CD14-positive monocyte (primary cell): ENCODE data around the gene GPR17. TPM values are rescaled to one million over a fixed set of nuclear protein-coding genes. Genes with fewer than 3 reads are reported as not detected.
A peak's percentile ranks its signal among the peaks of the same experiment; 100 is the strongest.

Experiments used
- DNase-seq, 3 donors: peaks; one replicate each; pipeline ENCODE4 v3.0.0-alpha.2; 2011 to 2022
- H2AFZ ChIP-seq: 2 replicates; pipeline ENCODE4 v1.6.0; 2012; ENCODE audit warnings: mild to moderate bottlenecking, low read depth, low read length, inconsistent platforms; ENCODE audit not compliant: insufficient read depth, poor library complexity, severe bottlenecking
- H3K27ac ChIP-seq, 2 donors: 1 replicate in 1 of 2; 2 replicates in 1 of 2; pipeline ENCODE4 v1.5.1; 2012 to 2013; ENCODE audit warnings: low read length in 2 of 2, control low read depth in 1 of 2, inconsistent platforms in 1 of 2, low read depth in 1 of 2, mild to moderate bottlenecking in 1 of 2
- H3K27me3 ChIP-seq, 2 donors: one replicate each; pipeline versions ENCODE4 v1.6.0 to v1.6.1; 2011 to 2013; ENCODE audit warnings: low read length in 2 of 2; ENCODE audit not compliant: control insufficient read depth in 2 of 2, insufficient read depth in 2 of 2
- H3K36me3 ChIP-seq, 2 donors: replicated peaks in 1 of 2; 1 replicate in 1 of 2; 2 replicates in 1 of 2; pipeline versions ENCODE4 v1.5.1 to v1.6.1; 2012 to 2013; ENCODE audit warnings: low read length in 2 of 2, control low read depth in 1 of 2, inconsistent platforms in 1 of 2, mild to moderate bottlenecking in 1 of 2; ENCODE audit not compliant: insufficient read depth in 2 of 2, control insufficient read depth in 1 of 2
- H3K4me1 ChIP-seq, 2 donors: 1 replicate in 1 of 2; 2 replicates in 1 of 2; pipeline versions ENCODE4 v1.5.1 to v1.6.1; 2012 to 2013; ENCODE audit warnings: low read length in 2 of 2, control low read depth in 1 of 2, inconsistent platforms in 1 of 2, mild to moderate bottlenecking in 1 of 2, moderate library complexity in 1 of 2; ENCODE audit not compliant: insufficient read depth in 2 of 2, control insufficient read depth in 1 of 2
- H3K4me2 ChIP-seq: replicated peaks from 2 replicates; pipeline ENCODE3; 2012; ENCODE audit warnings: low read length, moderate library complexity, mild to moderate bottlenecking; ENCODE audit not compliant: poor library complexity, severe bottlenecking; ENCODE audit errors: extremely low read depth
- H3K4me3 ChIP-seq, 3 experiments: fragments of 200-600 bp in 1 of 3; sonication (generic) in 1 of 3; replicated peaks in 1 of 3; 1 replicate in 2 of 3; 2 replicates in 1 of 3; pipeline ENCODE4 v1.5.1; 2011 to 2013; ENCODE audit warnings: low read length in 3 of 3, mild to moderate bottlenecking in 3 of 3, control low read depth in 2 of 3, low read depth in 2 of 3, inconsistent platforms in 1 of 3, moderate library complexity in 1 of 3
- H3K79me2 ChIP-seq: 2 replicates; pipeline ENCODE4 v1.6.0; 2012; ENCODE audit warnings: mild to moderate bottlenecking, control low read depth, inconsistent platforms, low read length, moderate library complexity; ENCODE audit not compliant: insufficient read depth
- H3K9ac ChIP-seq: 2 replicates; pipeline ENCODE4 v1.6.0; 2017; ENCODE audit warnings: low read length, mild to moderate bottlenecking; ENCODE audit not compliant: insufficient read depth, poor library complexity, severe bottlenecking
- H3K9me3 ChIP-seq, 2 donors: replicated peaks in 1 of 2; 1 replicate in 1 of 2; 2 replicates in 1 of 2; pipeline versions ENCODE4 v1.5.1 to v1.6.1; 2012 to 2013; ENCODE audit warnings: low read length in 2 of 2, control low read depth in 1 of 2; ENCODE audit not compliant: control insufficient read depth in 1 of 2, insufficient read depth in 1 of 2
- H4K20me1 ChIP-seq: 2 replicates; pipeline ENCODE4 v1.6.0; 2012; ENCODE audit warnings: mild to moderate bottlenecking, low read length, control low read depth, moderate library complexity; ENCODE audit not compliant: insufficient read depth
- H3K27ac Mint-ChIP-seq, 7 donors: one replicate each; pipeline ENCODE4 v1.8.0; 2020; ENCODE audit warnings: mild to moderate bottlenecking in 7 of 7, mixed read lengths in 7 of 7, moderate library complexity in 6 of 7, inconsistent platforms in 2 of 7
- H3K27me3 Mint-ChIP-seq, 3 donors: one replicate each; pipeline ENCODE4 v1.8.0; 2021 to 2022; ENCODE audit warnings: low read depth in 3 of 3, mild to moderate bottlenecking in 3 of 3, mixed read lengths in 3 of 3, moderate library complexity in 3 of 3, inconsistent platforms in 1 of 3
- H3K36me3 Mint-ChIP-seq, 2 donors: one replicate each; pipeline ENCODE4 v1.8.0; 2020; ENCODE audit warnings: mixed read lengths in 2 of 2, inconsistent platforms in 1 of 2, mild to moderate bottlenecking in 1 of 2
- H3K4me1 Mint-ChIP-seq: one replicate; pipeline ENCODE4 v1.8.0; 2020; ENCODE audit warnings: mild to moderate bottlenecking, mixed read lengths
- H3K4me3 Mint-ChIP-seq, 2 donors: one replicate each; pipeline ENCODE4 v1.8.0; 2020; ENCODE audit warnings: mild to moderate bottlenecking in 2 of 2, mixed read lengths in 2 of 2, moderate library complexity in 1 of 2
- H3K9me3 Mint-ChIP-seq, 7 donors: one replicate each; pipeline ENCODE4 v1.8.0; 2020 to 2022; ENCODE audit warnings: mixed read lengths in 7 of 7, mild to moderate bottlenecking in 6 of 7, moderate library complexity in 6 of 7, inconsistent platforms in 2 of 7
- CTCF ChIP-seq: fragments of 200-600 bp; IDR thresholded peaks from one replicate; pipeline ENCODE4 v1.8.0; 2022; ENCODE audit warnings: antibody characterized with exemption, mild to moderate bottlenecking
- WGBS: methylation state at CpG from one replicate; pipeline ENCODE4 v1.1.5; 2013; ENCODE audit warnings: missing lambda C conversion rate; ENCODE audit not compliant: insufficient coverage; 5-methylcytosine and 5-hydroxymethylcytosine counted together
- intact Hi-C, 2 donors: fragments of 100-400 bp; cut with micrococcal nuclease; formaldehyde crosslinking; loops; one replicate each; pipeline versions ENCODE4 v1.15.0 to v1.15.1; 2023
- polyA plus RNA-seq, 3 donors: library from polyadenylated mRNA; depleted of rRNA in 1 of 3; unstranded in 2 of 3; stranded (reverse) in 1 of 3; fragments of 300-500 nt in 2 of 3; fragments of >200 nt in 1 of 3; fragmentation: Illumina TruSeq in 2 of 3; gene quantifications; 1 replicate in 2 of 3; 2 replicates in 1 of 3; pipeline ENCODE4 v1.2.3, GENCODE V29; 2012 to 2021

Gene GPR17
- polyA plus RNA-seq, 3 donors = 0.07 TPM; not detected in 2

- DNase-seq = peak in 1 of 3 donors; percentile 25
- peak overlapping the region; percentile 60 for H3K4me2 ChIP-seq
- H3K27ac ChIP-seq = no peak overlapping the region
- no peaks in the 10 kb centered on the region for H3K36me3 ChIP-seq
- no peaks in the 10 kb centered on the region for H3K79me2 ChIP-seq
- H3K4me3 ChIP-seq = peak overlapping the region in 1 of 3 experiments; percentile 54
- Mint-ChIP-seq H3K4me3 (peak overlapping the region; percentile 68 to 87), H3K36me3 (peaks cover 3 to 11% of the 10 kb centered on the region in 2 donors), H3K4me1 (peaks cover 10% of the 10 kb centered on the region), H3K27ac (peak overlapping the region in 1 of 7 donors; percentile 47), H3K27me3 (peaks cover 65 to 93% (median 72%) of the 10 kb centered on the region in 3 donors), H3K9me3 (peaks cover 0 to 12% (median 8%) of the 10 kb centered on the region in 7 donors)
- H4K20me1 ChIP-seq = no peaks in the 10 kb centered on the region
- TF ChIP-seq CTCF = no peak
- H3K4me1 ChIP-seq = peaks cover 7 to 13% of the 10 kb centered on the region in 2 donors
- WGBS = 11% methylated on average over 55 of the region's 72 CpGs
- H2AFZ ChIP-seq = peak overlapping the region; percentile 63
- peaks cover 5 to 7% of the 10 kb centered on the region in 2 donors for H3K9me3 ChIP-seq
- H3K9ac ChIP-seq = peak overlapping the region; percentile 53
- intact Hi-C loops = no loop called here
- H3K27me3 ChIP-seq = peaks cover 20 to 60% of the 10 kb centered on the region in 2 donors
Observed at GRCh38 chr2:127674241-127675209, 28.6 kb downstream of the GPR17 start.

GRCh38 chr2:127675331-127676261 is 29.6 kb downstream of the GPR17 start, which contains the start of gene LIMS2:
TSS of gene LIMS2 (minus strand) at chr2:127675530. CDS start at chr2:127675024, 506 bp downstream.
- Histone ChIP-seq H3K9ac (peak within 1 kb of the TSS; percentile 53), H3K27me3 (peaks cover 20 to 60% of the 10 kb centered on the region in 2 donors)
- intact Hi-C loops = no loop called here

More at GRCh38 chr2:127675331-127676261, 29.6 kb downstream of the GPR17 start, which contains the start of gene LIMS2:
- Mint-ChIP-seq H3K36me3 (peaks cover 3 to 11% of the 10 kb centered on the region in 2 donors), H3K9me3 (peaks cover 0 to 12% (median 8%) of the 10 kb centered on the region in 7 donors), H3K27me3 (peaks cover 62 to 86% (median 68%) of the 10 kb centered on the region in 3 donors), H3K4me1 (peaks cover 10% of the 10 kb centered on the region), H3K27ac (peak within 1 kb of the TSS in 1 of 7 donors; percentile 47), H3K4me3 (peak within 1 kb of the TSS; percentile 68 to 87)
- Histone ChIP-seq H2AFZ (peak within 1 kb of the TSS; percentile 63), H3K79me2 (no peaks in the 10 kb centered on the region), H3K27ac (no peak within 1 kb of the TSS), H3K9me3 (peaks cover 5 to 7% of the 10 kb centered on the region in 2 donors), H3K36me3 (no peaks in the 10 kb centered on the region), H3K4me2 (peak within 1 kb of the TSS; percentile 60), H3K4me1 (peaks cover 7 to 13% of the 10 kb centered on the region in 2 donors), H4K20me1 (no peaks in the 10 kb centered on the region), H3K4me3 (peak within 1 kb of the TSS in 1 of 3 experiments; percentile 54)
- WGBS = 14% methylated on average over 23 of the region's 56 CpGs
- peak in 1 of 3 donors; percentile 37 for DNase-seq
- no peak for TF ChIP-seq CTCF
